ENCODE data around the gene TRMT112. TPM values are rescaled to one million over a fixed set of nuclear protein-coding genes. Genes with fewer than 3 reads are reported as not detected.
"Not testable (repeated sequence)": the region's sequence is repeated elsewhere in the genome, so short reads cannot be mapped to it uniquely, and the experiment has no call there.

The TRMT112 gene
- polyA plus RNA-seq, 6 donors from 2014 or later: 445 to 606 (median 521) TPM

DNA sequence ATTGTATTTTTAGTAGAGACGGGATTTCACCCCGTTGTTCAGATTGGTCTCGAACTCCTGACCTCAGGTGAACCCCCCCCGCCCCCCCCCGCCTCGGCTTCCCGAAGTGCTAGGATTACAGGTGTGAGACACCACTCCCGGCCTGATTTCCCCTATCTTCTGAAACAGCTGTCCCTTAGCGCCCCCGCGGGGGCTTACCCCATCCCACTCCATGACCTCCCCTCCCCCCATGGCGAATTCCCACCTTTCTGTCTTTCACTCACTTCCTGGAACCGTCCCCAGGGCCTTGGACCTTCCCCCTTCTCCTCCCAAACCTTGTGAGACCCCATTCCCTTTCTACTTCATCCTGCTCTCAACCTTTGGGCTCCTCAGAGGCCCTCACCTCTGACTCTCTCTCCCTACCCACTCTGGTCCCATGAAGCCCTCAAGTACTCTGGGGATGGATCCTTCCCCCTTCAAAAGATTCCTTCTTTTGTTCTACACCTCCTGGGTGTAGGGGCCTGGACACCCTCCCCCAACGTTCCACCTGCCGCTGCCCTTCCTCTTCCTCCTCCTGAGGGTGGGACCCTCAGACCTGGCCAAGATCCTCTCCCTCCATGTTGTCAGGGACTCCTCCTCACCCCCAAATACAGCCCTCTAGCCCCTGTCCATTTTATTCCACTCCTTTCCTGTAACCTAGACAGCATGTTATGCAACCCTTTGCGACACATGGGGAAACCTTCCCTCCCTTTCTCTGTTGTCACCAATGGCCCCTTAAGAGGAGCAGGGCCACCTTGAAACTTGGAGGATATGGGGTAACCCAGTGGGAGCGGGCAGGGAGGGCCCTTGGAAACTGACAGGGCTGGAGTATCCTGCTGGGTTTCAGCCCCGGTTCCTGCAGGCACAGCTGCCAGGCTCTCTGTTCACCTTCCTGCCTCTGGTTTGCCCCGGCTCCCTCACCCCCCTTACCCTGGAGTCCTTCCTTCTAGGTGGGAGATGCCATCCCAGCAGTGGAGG is 1.7 kb upstream of the TRMT112 start:
- Mint-ChIP-seq H3K4me3 (peak overlapping the region; percentile 82 to 99 (median 95)), H3K4me1 (peaks cover 33 to 55% (median 48%) of the 10 kb centered on the region in 3 donors)

GRCh38 chr11:64317961-64318765 is 804 bp upstream of the TRMT112 start, which contains the start of gene PRDX5:
Gene PRDX5 (plus strand): TSS chr11:64318121. CDS start chr11:64318216, 95 bp downstream.
- peak; percentile 97 for DNase-seq
- Mint-ChIP-seq H3K27me3 (no peaks in the 10 kb centered on the region), H3K9me3 (no peaks in the 10 kb centered on the region), H3K4me3 (peak within 1 kb of the TSS; percentile 82 to 99 (median 95)), H3K27ac (peak within 1 kb of the TSS; percentile 99 to 100 (median 100)), H3K4me1 (peaks cover 34 to 59% (median 48%) of the 10 kb centered on the region in 3 donors), H3K36me3 (peaks cover 0 to 17% of the 10 kb centered on the region in 2 donors)
- ATAC-seq (ENCODE audit: low read depth in 2 of 2): peak; percentile 73 to 76

More for the DNA sequence above, 1.7 kb upstream of the TRMT112 start:
- no peak for DNase-seq
- Mint-ChIP-seq H3K27ac (peak overlapping the region; percentile 93 to 99 (median 96)), H3K36me3 (peaks cover 0 to 16% of the 10 kb centered on the region in 2 donors), H3K9me3 (no peaks in the 10 kb centered on the region), H3K27me3 (no peaks in the 10 kb centered on the region)
- ATAC-seq (ENCODE audit: low read depth in 2 of 2): no peak

- H3K27me3 Mint-ChIP-seq: no peaks in the 10 kb centered on the region
- DNase-seq: no peak
- H3K27ac Mint-ChIP-seq: peak overlapping the region; percentile 99 to 100 (median 100)
- H3K4me1 Mint-ChIP-seq: peaks cover 42 to 67% (median 57%) of the 10 kb centered on the region in 3 donors
- H3K4me3 Mint-ChIP-seq: peak overlapping the region; percentile 82 to 99 (median 95)
- no peaks in the 10 kb centered on the region for H3K9me3 Mint-ChIP-seq
- ATAC-seq (ENCODE audit: low read depth in 2 of 2): peak; percentile 6 to 11
- H3K36me3 Mint-ChIP-seq: peaks cover 0 to 22% of the 10 kb centered on the region in 2 donors
Observed at GRCh38 chr11:64316672-64317324, 561 bp downstream of the TRMT112 start.

- H3K36me3 Mint-ChIP-seq: peaks cover 0 to 16% of the 10 kb centered on the region in 2 donors
- ATAC-seq (ENCODE audit: low read depth in 2 of 2); H3K9me3 Mint-ChIP-seq; H3K27me3 Mint-ChIP-seq; DNase-seq: not testable (repeated sequence)
- H3K27ac Mint-ChIP-seq: peak overlapping the region in 5 of 6 donors; percentile 99 to 100 (median 100)
- peaks cover 39 to 60% (median 55%) of the 10 kb centered on the region in 3 donors for H3K4me1 Mint-ChIP-seq
- peak overlapping the region; percentile 82 to 99 (median 95) for H3K4me3 Mint-ChIP-seq
Observed at GRCh38 chr11:64315667-64316526, 1.5 kb downstream of the TRMT112 start.

GRCh38 chr11:64314805-64315561 is 2.4 kb downstream of the TRMT112 start:
- Mint-ChIP-seq H3K4me1 (peaks cover 31 to 54% (median 51%) of the 10 kb centered on the region in 3 donors), H3K4me3 (peak overlapping the region in 5 of 8 donors; percentile 16 to 73 (median 33)), H3K27ac (peak overlapping the region in 2 of 6 donors; percentile 11 to 76), H3K36me3 (peaks cover 0 to 6% of the 10 kb centered on the region in 2 donors), H3K27me3 (no peaks in the 10 kb centered on the region), H3K9me3 (no peaks in the 10 kb centered on the region)
- DNase-seq: no peak
- ATAC-seq (ENCODE audit: low read depth in 2 of 2): no peak

GRCh38 chr11:64314146-64314804 is 3.1 kb downstream of the TRMT112 start:
- peaks cover 0 to 6% of the 10 kb centered on the region in 2 donors for H3K36me3 Mint-ChIP-seq
- ATAC-seq (ENCODE audit: low read depth in 2 of 2): no peak
- no peak for DNase-seq
- no peaks in the 10 kb centered on the region for H3K27me3 Mint-ChIP-seq
- H3K9me3 Mint-ChIP-seq: no peaks in the 10 kb centered on the region
- H3K4me3 Mint-ChIP-seq: peak overlapping the region in 2 of 8 donors; percentile 16 to 20
- H3K4me1 Mint-ChIP-seq: peaks cover 26 to 47% (median 47%) of the 10 kb centered on the region in 3 donors
- H3K27ac Mint-ChIP-seq: peak overlapping the region in 2 of 6 donors; percentile 11 to 29

DNA sequence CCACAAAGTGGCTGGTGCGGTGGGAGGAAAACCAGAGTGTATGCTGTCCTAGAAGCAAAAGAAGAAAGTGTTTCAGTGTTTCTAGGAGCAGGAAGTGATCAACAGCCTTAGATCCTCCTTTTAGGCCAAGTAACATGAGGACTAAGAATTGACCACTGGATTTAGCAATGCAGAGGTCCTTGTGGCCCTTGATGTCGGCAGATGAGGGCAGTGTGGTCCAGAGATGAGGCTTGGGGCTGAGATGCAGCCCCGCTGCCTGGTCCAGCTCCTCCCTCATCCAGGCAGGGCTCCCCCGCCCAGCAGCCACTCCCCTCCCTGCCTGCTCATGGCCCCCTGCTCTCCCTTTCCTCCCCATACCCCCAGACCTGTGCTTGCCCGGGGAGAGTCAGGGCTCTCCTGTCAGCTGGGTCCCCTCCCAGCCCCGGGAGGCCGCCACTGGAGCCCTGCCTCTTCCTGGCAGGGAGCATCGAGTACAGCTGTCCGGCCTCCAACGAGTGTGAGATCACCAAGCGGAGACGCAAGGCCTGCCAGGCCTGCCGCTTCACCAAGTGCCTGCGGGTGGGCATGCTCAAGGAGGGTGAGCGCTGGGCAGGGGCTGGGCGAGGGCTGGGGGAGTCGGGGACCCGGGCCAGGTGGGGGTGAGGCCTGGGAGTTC is 3.7 kb downstream of the TRMT112 start:
- DNase-seq (no peak), ATAC-seq (ENCODE audit: low read depth in 2 of 2) (no peak)
- H3K27ac Mint-ChIP-seq: peak overlapping the region in 2 of 6 donors; percentile 22 to 89
- no peaks in the 10 kb centered on the region for H3K27me3 Mint-ChIP-seq
- H3K4me1 Mint-ChIP-seq: peaks cover 20 to 43% (median 41%) of the 10 kb centered on the region in 3 donors
- no peaks in the 10 kb centered on the region for H3K9me3 Mint-ChIP-seq
- peaks cover 0 to 6% of the 10 kb centered on the region in 2 donors for H3K36me3 Mint-ChIP-seq
- no peak overlapping the region for H3K4me3 Mint-ChIP-seq

GRCh38 chr11:64312947-64313346 is 4.4 kb downstream of the TRMT112 start:
- peaks cover 0 to 6% of the 10 kb centered on the region in 2 donors for H3K36me3 Mint-ChIP-seq
- DNase-seq: no peak
- H3K9me3 Mint-ChIP-seq: no peaks in the 10 kb centered on the region
- H3K4me1 Mint-ChIP-seq: peaks cover 17 to 38% (median 36%) of the 10 kb centered on the region in 3 donors
- no peak for ATAC-seq (ENCODE audit: low read depth in 2 of 2)
- H3K27ac Mint-ChIP-seq: peak overlapping the region; percentile 4 to 93 (median 72)
- peak overlapping the region in 1 of 8 donors; percentile 35 for H3K4me3 Mint-ChIP-seq
- H3K27me3 Mint-ChIP-seq: no peaks in the 10 kb centered on the region

DNA sequence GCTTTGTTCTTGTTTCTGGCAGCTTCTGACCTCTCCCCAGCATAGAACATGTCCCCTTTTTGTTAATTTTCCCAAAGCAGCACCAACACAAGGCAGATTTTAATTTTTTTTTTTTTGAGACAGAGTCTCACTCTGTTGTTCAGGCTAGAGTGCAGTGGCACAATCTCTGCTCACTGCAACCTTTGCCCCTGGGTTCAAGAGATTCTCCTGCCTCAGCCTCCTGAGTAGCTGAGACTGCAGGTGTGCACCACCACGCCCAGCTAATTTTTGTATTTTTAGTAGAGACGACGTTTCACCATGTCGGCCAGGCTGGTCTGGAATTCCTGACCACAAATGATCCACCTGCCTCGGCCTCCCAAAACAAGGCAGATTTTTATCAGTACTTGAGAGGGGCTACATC is 9.6 kb downstream of the TRMT112 start:
- H3K36me3 Mint-ChIP-seq; H3K27me3 Mint-ChIP-seq; ATAC-seq (ENCODE audit: low read depth in 2 of 2); H3K9me3 Mint-ChIP-seq; DNase-seq: not testable (repeated sequence)
- Mint-ChIP-seq H3K4me1 (peaks cover 15 to 38% (median 35%) of the 10 kb centered on the region in 3 donors), H3K27ac (peak overlapping the region in 2 of 6 donors; percentile 18 to 35), H3K4me3 (peak overlapping the region in 6 of 8 donors; percentile 16 to 97 (median 37))

DNA sequence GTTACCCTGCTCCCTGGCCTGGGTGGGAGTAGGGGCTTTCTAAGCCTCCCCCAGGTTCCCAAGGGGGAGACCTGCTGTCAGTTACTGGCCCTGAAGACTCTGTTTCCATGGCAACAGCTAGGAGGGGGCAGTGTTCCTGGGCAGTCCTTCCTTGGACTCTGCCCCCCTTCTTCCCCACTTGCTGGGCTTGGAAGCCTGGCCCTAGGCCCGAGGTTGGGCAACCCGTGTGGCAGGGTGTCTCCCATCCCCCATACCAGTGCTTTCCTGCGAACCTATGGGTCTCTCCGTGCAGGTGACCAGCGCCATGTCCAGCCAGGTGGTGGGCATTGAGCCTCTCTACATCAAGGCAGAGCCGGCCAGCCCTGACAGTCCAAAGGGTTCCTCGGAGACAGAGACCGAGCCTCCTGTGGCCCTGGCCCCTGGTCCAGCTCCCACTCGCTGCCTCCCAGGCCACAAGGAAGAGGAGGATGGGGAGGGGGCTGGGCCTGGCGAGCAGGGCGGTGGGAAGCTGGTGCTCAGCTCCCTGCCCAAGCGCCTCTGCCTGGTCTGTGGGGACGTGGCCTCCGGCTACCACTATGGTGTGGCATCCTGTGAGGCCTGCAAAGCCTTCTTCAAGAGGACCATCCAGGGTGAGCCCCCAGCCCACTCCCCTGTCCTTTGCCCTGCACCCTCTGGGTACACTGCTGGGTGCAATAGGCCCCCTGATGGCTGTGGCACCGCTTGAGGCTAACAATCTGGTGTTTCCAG is 10.3 kb downstream of the TRMT112 start:
- DNase-seq: no peak
- Mint-ChIP-seq H3K36me3 (no peaks in the 10 kb centered on the region), H3K4me3 (peak overlapping the region; percentile 47 to 100 (median 98)), H3K27ac (peak overlapping the region in 3 of 6 donors; percentile 21 to 89 (median 35)), H3K4me1 (peaks cover 10 to 34% (median 30%) of the 10 kb centered on the region in 3 donors), H3K27me3 (peaks cover 0 to 10% (median 5%) of the 10 kb centered on the region in 3 donors), H3K9me3 (no peaks in the 10 kb centered on the region)
- no peak for ATAC-seq (ENCODE audit: low read depth in 2 of 2)

All from naive B cell (primary cell).